ENCODE results near the gene CRADD.
"Not testable (repeated sequence)": the region's sequence is repeated elsewhere in the genome, so short reads cannot be mapped to it uniquely, and the experiment has no call there.

The CRADD gene

DNA sequence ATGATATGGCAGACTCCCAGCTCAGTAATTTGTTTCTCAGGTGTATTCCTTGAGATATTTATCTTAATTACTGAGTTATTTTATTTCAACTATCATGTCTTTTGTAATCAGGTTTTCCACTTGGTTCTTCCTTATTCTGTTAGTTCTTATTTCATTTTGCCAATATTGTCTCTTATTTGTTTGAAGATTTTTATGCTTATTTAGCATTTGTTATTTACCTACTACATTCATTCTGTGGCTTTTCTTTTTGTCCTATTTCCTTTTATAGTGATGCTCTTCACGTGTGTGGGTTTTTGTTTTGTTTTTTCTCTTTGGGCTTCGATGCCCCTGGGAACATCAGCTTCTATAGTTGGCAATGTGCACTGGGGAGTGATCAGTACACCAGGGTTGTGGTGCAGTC, 40.5 kb upstream of the CRADD start:
- H3K4me3 ChIP-seq (ENCODE audit: low read depth in 1 of 2, low read length in 2 of 2): no peak overlapping the region
- no peak for ATAC-seq (ENCODE audit: insufficient read depth, low read depth)
- peaks cover 8% of the 10 kb centered on the region for H3K9me3 ChIP-seq (ENCODE audit: insufficient read depth, low read length, severe bottlenecking)
- H2AFZ ChIP-seq (ENCODE audit: low read depth, low read length): no peak overlapping the region
- no peak overlapping the region for H3K4me2 ChIP-seq (ENCODE audit: insufficient read depth, low read length)
- no peak for DNase-seq
- no peaks in the 10 kb centered on the region for H3K4me1 ChIP-seq (ENCODE audit: insufficient read depth, low read length)
- H3K79me2 ChIP-seq (ENCODE audit: insufficient read depth, low read length): no peaks in the 10 kb centered on the region
- H3K9ac ChIP-seq (ENCODE audit: low read depth, low read length): no peak overlapping the region
- H3K27me3 ChIP-seq (ENCODE audit: insufficient read depth, low read length, poor library complexity): no peaks in the 10 kb centered on the region
- no peaks in the 10 kb centered on the region for H4K20me1 ChIP-seq (ENCODE audit: insufficient read depth, low read length)
- TF ChIP-seq, protein P1, sequence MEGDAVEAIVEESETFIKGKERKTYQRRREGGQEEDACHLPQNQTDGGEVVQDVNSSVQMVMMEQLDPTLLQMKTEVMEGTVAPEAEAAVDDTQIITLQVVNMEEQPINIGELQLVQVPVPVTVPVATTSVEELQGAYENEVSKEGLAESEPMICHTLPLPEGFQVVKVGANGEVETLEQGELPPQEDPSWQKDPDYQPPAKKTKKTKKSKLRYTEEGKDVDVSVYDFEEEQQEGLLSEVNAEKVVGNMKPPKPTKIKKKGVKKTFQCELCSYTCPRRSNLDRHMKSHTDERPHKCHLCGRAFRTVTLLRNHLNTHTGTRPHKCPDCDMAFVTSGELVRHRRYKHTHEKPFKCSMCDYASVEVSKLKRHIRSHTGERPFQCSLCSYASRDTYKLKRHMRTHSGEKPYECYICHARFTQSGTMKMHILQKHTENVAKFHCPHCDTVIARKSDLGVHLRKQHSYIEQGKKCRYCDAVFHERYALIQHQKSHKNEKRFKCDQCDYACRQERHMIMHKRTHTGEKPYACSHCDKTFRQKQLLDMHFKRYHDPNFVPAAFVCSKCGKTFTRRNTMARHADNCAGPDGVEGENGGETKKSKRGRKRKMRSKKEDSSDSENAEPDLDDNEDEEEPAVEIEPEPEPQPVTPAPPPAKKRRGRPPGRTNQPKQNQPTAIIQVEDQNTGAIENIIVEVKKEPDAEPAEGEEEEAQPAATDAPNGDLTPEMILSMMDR (IDR thresholded peaks at IDR 0.05; ENCODE audit: borderline replicate concordance, extremely low read depth, low read length, poor library complexity, severe bottlenecking): no peak
- TF ChIP-seq EZH2 (IDR thresholded peaks at IDR 0.05; ENCODE audit: borderline replicate concordance, low read depth, low read length, severe bottlenecking): no peak
- no peaks in the 10 kb centered on the region for H3K36me3 ChIP-seq (ENCODE audit: insufficient read depth, low read length)
- H3K27ac ChIP-seq (ENCODE audit: low read length): no peak overlapping the region

- no peaks in the 10 kb centered on the region for H3K4me1 ChIP-seq (ENCODE audit: insufficient read depth, low read length)
- DNase-seq (no peak), ATAC-seq (ENCODE audit: insufficient read depth, low read depth) (no peak)
- no peaks in the 10 kb centered on the region for H3K36me3 ChIP-seq (ENCODE audit: insufficient read depth, low read length)
- TF ChIP-seq EZH2 (IDR thresholded peaks at IDR 0.05; ENCODE audit: borderline replicate concordance, low read depth, low read length, severe bottlenecking): no peak
- TF ChIP-seq, protein P1 (IDR thresholded peaks at IDR 0.05; ENCODE audit: borderline replicate concordance, extremely low read depth, low read length, poor library complexity, severe bottlenecking): no peak
- no peak overlapping the region for H3K4me2 ChIP-seq (ENCODE audit: insufficient read depth, low read length)
- no peaks in the 10 kb centered on the region for H3K79me2 ChIP-seq (ENCODE audit: insufficient read depth, low read length)
- H4K20me1 ChIP-seq (ENCODE audit: insufficient read depth, low read length): no peaks in the 10 kb centered on the region
- H3K27ac ChIP-seq (ENCODE audit: low read length): no peak overlapping the region
- no peaks in the 10 kb centered on the region for H3K9me3 ChIP-seq (ENCODE audit: insufficient read depth, low read length, severe bottlenecking)
- H3K9ac ChIP-seq (ENCODE audit: low read depth, low read length): no peak overlapping the region
- no peaks in the 10 kb centered on the region for H3K27me3 ChIP-seq (ENCODE audit: insufficient read depth, low read length, poor library complexity)
- H2AFZ ChIP-seq (ENCODE audit: low read depth, low read length): no peak overlapping the region
- H3K4me3 ChIP-seq (ENCODE audit: low read depth in 1 of 2, low read length in 2 of 2): no peak overlapping the region
Observed at GRCh38 chr12:93638095-93638494, 39.1 kb upstream of the CRADD start.

DNA sequence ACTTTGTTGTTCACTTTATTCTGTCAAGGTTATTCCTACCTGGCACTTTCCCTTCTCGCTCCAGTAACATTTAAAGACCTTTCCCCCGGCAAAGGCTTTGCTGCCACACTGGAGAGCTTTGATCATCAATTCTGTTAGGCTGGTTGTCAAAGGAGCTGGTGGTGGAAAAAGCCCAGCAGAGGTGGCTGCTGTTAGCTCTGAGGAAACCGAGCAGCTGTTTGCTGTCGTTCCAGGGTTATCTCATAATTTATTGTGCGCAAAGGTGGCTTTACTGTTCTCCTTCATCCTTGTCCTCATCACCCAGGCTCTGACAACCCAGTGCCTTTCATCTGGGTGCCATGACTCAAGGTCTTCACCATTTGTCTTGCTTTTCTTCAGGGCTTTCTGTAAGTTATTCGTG, 38.2 kb upstream of the CRADD start:
- Histone ChIP-seq H3K4me3 (ENCODE audit: low read depth in 1 of 2, low read length in 2 of 2) (no peak overlapping the region), H3K9ac (ENCODE audit: low read depth, low read length) (no peak overlapping the region), H3K36me3 (ENCODE audit: insufficient read depth, low read length) (no peaks in the 10 kb centered on the region), H3K27me3 (ENCODE audit: insufficient read depth, low read length, poor library complexity) (no peaks in the 10 kb centered on the region), H3K4me1 (ENCODE audit: insufficient read depth, low read length) (no peaks in the 10 kb centered on the region), H3K27ac (ENCODE audit: low read length) (no peak overlapping the region), H3K4me2 (ENCODE audit: insufficient read depth, low read length) (no peak overlapping the region), H2AFZ (ENCODE audit: low read depth, low read length) (no peak overlapping the region), H3K79me2 (ENCODE audit: insufficient read depth, low read length) (no peaks in the 10 kb centered on the region), H3K9me3 (ENCODE audit: insufficient read depth, low read length, severe bottlenecking) (no peaks in the 10 kb centered on the region), H4K20me1 (ENCODE audit: insufficient read depth, low read length) (no peaks in the 10 kb centered on the region)
- DNase-seq (no peak), ATAC-seq (ENCODE audit: insufficient read depth, low read depth) (no peak)
- TF ChIP-seq, protein P1 (IDR thresholded peaks at IDR 0.05; ENCODE audit: borderline replicate concordance, extremely low read depth, low read length, poor library complexity, severe bottlenecking): no peak
- TF ChIP-seq EZH2 (IDR thresholded peaks at IDR 0.05; ENCODE audit: borderline replicate concordance, low read depth, low read length, severe bottlenecking): no peak

DNA sequence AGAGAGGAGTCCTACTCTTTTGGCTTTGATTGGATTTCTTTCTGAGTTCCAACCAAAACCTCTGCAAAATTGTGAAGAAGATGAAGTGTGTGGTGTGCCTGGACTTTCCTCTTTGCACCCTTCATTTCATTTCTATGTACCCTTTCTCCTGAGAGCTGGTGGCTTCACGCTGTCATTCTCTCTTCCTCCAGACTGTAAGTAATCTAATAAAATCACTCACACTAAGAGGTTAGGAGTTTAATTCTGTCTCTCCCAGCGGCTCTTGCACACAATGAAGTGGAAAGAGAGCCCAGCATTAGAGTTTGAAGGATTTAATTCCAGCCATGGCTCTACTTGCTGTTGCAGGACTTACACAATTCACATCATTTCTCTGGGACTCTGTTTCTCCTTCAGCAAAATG, 37.8 kb upstream of the CRADD start:
- H2AFZ ChIP-seq (ENCODE audit: low read depth, low read length): no peak overlapping the region
- H3K27me3 ChIP-seq (ENCODE audit: insufficient read depth, low read length, poor library complexity): no peaks in the 10 kb centered on the region
- H3K4me2 ChIP-seq (ENCODE audit: insufficient read depth, low read length): no peak overlapping the region
- H3K4me3 ChIP-seq (ENCODE audit: low read depth in 1 of 2, low read length in 2 of 2): no peak overlapping the region
- H3K27ac ChIP-seq (ENCODE audit: low read length): no peak overlapping the region
- H4K20me1 ChIP-seq (ENCODE audit: insufficient read depth, low read length): no peaks in the 10 kb centered on the region
- no peaks in the 10 kb centered on the region for H3K79me2 ChIP-seq (ENCODE audit: insufficient read depth, low read length)
- no peaks in the 10 kb centered on the region for H3K36me3 ChIP-seq (ENCODE audit: insufficient read depth, low read length)
- no peaks in the 10 kb centered on the region for H3K9me3 ChIP-seq (ENCODE audit: insufficient read depth, low read length, severe bottlenecking)
- ATAC-seq (ENCODE audit: insufficient read depth, low read depth) (no peak), DNase-seq (no peak)
- H3K9ac ChIP-seq (ENCODE audit: low read depth, low read length): no peak overlapping the region
- TF ChIP-seq EZH2 (IDR thresholded peaks at IDR 0.05; ENCODE audit: borderline replicate concordance, low read depth, low read length, severe bottlenecking): no peak
- TF ChIP-seq, protein P1 (IDR thresholded peaks at IDR 0.05; ENCODE audit: borderline replicate concordance, extremely low read depth, low read length, poor library complexity, severe bottlenecking): no peak
- H3K4me1 ChIP-seq (ENCODE audit: insufficient read depth, low read length): no peaks in the 10 kb centered on the region

DNA sequence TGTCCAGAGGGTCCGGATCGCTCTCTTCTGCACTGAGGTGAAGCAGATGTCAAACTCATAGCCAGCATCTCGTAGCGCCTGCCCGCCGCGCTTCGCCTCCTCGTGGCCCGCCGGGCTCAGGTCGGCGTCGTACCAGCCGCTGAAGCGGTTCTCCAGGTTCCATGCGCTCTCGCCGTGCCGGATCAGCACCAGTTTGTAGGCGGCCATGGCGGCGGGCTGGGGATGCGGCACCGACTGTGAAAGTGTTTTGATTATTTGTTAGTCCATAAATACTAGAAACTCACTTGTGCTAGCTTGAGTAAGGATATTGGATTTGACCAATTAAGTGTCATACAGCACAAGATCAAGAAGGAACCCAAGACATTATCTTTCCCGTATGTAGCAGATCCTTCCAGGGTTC, 35.8 kb upstream of the CRADD start:
- H3K9me3 ChIP-seq (ENCODE audit: insufficient read depth, low read length, severe bottlenecking); DNase-seq; H3K27me3 ChIP-seq (ENCODE audit: insufficient read depth, low read length, poor library complexity); H3K4me1 ChIP-seq (ENCODE audit: insufficient read depth, low read length); H3K4me3 ChIP-seq (ENCODE audit: low read depth in 1 of 2, low read length in 2 of 2); H3K79me2 ChIP-seq (ENCODE audit: insufficient read depth, low read length); ATAC-seq (ENCODE audit: insufficient read depth, low read depth); H3K27ac ChIP-seq (ENCODE audit: low read length); H2AFZ ChIP-seq (ENCODE audit: low read depth, low read length); H3K4me2 ChIP-seq (ENCODE audit: insufficient read depth, low read length); H3K9ac ChIP-seq (ENCODE audit: low read depth, low read length); H4K20me1 ChIP-seq (ENCODE audit: insufficient read depth, low read length); H3K36me3 ChIP-seq (ENCODE audit: insufficient read depth, low read length): not testable (repeated sequence)

Data from DND-41 (cell line).